GM12874 (cell line): ENCODE measurements around the gene HIBADH.

ENCODE experiments used
- CTCF ChIP-seq: IDR thresholded peaks from 2 replicates; pipeline ENCODE4 v1.5.1; 2011; ENCODE audit warnings: low read depth, mild to moderate bottlenecking, control low read depth, low read length, moderate library complexity; ENCODE audit not compliant: insufficient read depth

Gene HIBADH

GRCh38 chr7:27678617-27679260 lies 16.1 kb upstream of the HIBADH start:
- no peak for TF ChIP-seq CTCF

GRCh38 chr7:27677912-27678612 lies 15.4 kb upstream of the HIBADH start:
- no peak for TF ChIP-seq CTCF

GRCh38 chr7:27671675-27672074 lies 9.0 kb upstream of the HIBADH start:
- no peak for TF ChIP-seq CTCF

- TF ChIP-seq CTCF: no peak
Observed at GRCh38 chr7:27670676-27671075, 8.0 kb upstream of the HIBADH start.

GRCh38 chr7:27670177-27670576 lies 7.5 kb upstream of the HIBADH start:
- no peak for TF ChIP-seq CTCF

GRCh38 chr7:27665531-27665930 lies 2.8 kb upstream of the HIBADH start:
- no peak for TF ChIP-seq CTCF

GRCh38 chr7:27663989-27664331 lies 1.3 kb upstream of the HIBADH start:
- TF ChIP-seq CTCF: no peak
